CD4-positive, CD25-positive, alpha-beta regulatory T cell (primary cell): ENCODE measurements around the gene PHF12. TPM values are rescaled to one million over a fixed set of nuclear protein-coding genes. Genes with fewer than 3 reads are reported as not detected.

Experiments used
- ATAC-seq, 2 donors: fragments of 150-1000 bp; cut with Tn5 transposase; one replicate each; pipeline ENCODE4 v1.10.0; 2021; ENCODE audit warnings: low read depth in 2 of 2, moderate number of reproducible peaks in 2 of 2, moderate library complexity in 1 of 2
- DNase-seq, 3 donors: peaks; one replicate each; pipeline versions ENCODE4 v3.0.0 to v3.0.0-alpha.2; 2012 to 2022; ENCODE audit warnings: mixed read lengths in 1 of 3
- H3K27ac ChIP-seq: one replicate; pipeline ENCODE4 v1.7.0; 2013; ENCODE audit warnings: mild to moderate bottlenecking, low read length; ENCODE audit not compliant: insufficient read depth, poor library complexity, severe bottlenecking
- H3K27me3 ChIP-seq: one replicate; pipeline ENCODE4 v1.7.0; 2013; ENCODE audit warnings: low read length; ENCODE audit not compliant: control insufficient read depth, insufficient read depth
- H3K36me3 ChIP-seq: one replicate; pipeline ENCODE4 v1.7.0; 2013; ENCODE audit warnings: mild to moderate bottlenecking, low read length, moderate library complexity; ENCODE audit not compliant: control insufficient read depth, insufficient read depth
- H3K4me1 ChIP-seq: 2 replicates; pipeline ENCODE4 v1.7.0; 2013; ENCODE audit warnings: mild to moderate bottlenecking, low read length; ENCODE audit not compliant: insufficient read depth, control insufficient read depth, poor library complexity, severe bottlenecking
- H3K4me3 ChIP-seq: one replicate; pipeline ENCODE4 v1.7.0; 2013; ENCODE audit warnings: low read depth, mild to moderate bottlenecking, low read length, moderate library complexity
- H3K9me3 ChIP-seq, 2 experiments: 1 replicate in 1 of 2; 2 replicates in 1 of 2; pipeline ENCODE4 v1.7.0; 2013; ENCODE audit warnings: low read length in 2 of 2, mild to moderate bottlenecking in 1 of 2, moderate library complexity in 1 of 2; ENCODE audit not compliant: control insufficient read depth in 2 of 2
- H3K27ac Mint-ChIP-seq, 3 donors: one replicate each; pipeline ENCODE4 v1.8.0; 2020 to 2022; ENCODE audit warnings: mild to moderate bottlenecking in 3 of 3, mixed read lengths in 3 of 3, moderate library complexity in 2 of 3
- H3K27me3 Mint-ChIP-seq: one replicate; pipeline ENCODE4 v1.8.0; 2022; ENCODE audit warnings: mild to moderate bottlenecking, mixed read lengths
- H3K36me3 Mint-ChIP-seq: one replicate; pipeline ENCODE4 v1.8.0; 2020; ENCODE audit warnings: mixed read lengths
- H3K4me1 Mint-ChIP-seq, 4 donors: one replicate each; pipeline ENCODE4 v1.8.0; 2020 to 2022; ENCODE audit warnings: mixed read lengths in 4 of 4, mild to moderate bottlenecking in 1 of 4
- H3K4me3 Mint-ChIP-seq, 4 donors: one replicate each; pipeline ENCODE4 v1.8.0; 2020 to 2022; ENCODE audit warnings: mild to moderate bottlenecking in 4 of 4, mixed read lengths in 4 of 4, moderate library complexity in 3 of 4
- H3K9me3 Mint-ChIP-seq, 7 donors: one replicate each; pipeline ENCODE4 v1.8.0; 2020 to 2022; ENCODE audit warnings: mixed read lengths in 7 of 7, mild to moderate bottlenecking in 3 of 7, moderate library complexity in 2 of 7
- polyA plus RNA-seq, 4 donors: library from polyadenylated mRNA; unstranded; fragments of 300-500 nt; fragmentation: Illumina TruSeq; gene quantifications; one replicate each; pipeline ENCODE4 v1.2.3, GENCODE V29; 2021
- total RNA-seq: library from RNA; stranded (reverse); gene quantifications from one replicate; pipeline ENCODE4 v1.2.3, GENCODE V29; 2022

The PHF12 gene
- total and polyA plus RNA-seq, 5 donors from 2014 or later = 5.4 to 200 (median 6.2) TPM

GRCh38 chr17:28950017-28950751, 1.1 kb downstream of the PHF12 start:
- peaks cover 10 to 37% (median 33%) of the 10 kb centered on the region in 4 donors for H3K4me1 Mint-ChIP-seq
- Histone ChIP-seq H3K4me1 (peaks cover 55% of the 10 kb centered on the region), H3K27me3 (no peaks in the 10 kb centered on the region), H3K27ac (peak overlapping the region; percentile 92), H3K4me3 (peak overlapping the region; percentile 80), H3K36me3 (peaks cover 4% of the 10 kb centered on the region), H3K9me3 (no peaks in the 10 kb centered on the region)
- DNase-seq (peak; percentile 53 to 69 (median 60)), ATAC-seq (no peak)
- H3K27ac Mint-ChIP-seq = peak overlapping the region; percentile 95 to 96 (median 96)
- no peaks in the 10 kb centered on the region for H3K9me3 Mint-ChIP-seq
- H3K36me3 Mint-ChIP-seq = peaks cover 14% of the 10 kb centered on the region
- no peaks in the 10 kb centered on the region for H3K27me3 Mint-ChIP-seq
- H3K4me3 Mint-ChIP-seq = peak overlapping the region; percentile 94 to 96 (median 96)

- Histone ChIP-seq H3K27ac (peak overlapping the region; percentile 92), H3K9me3 (no peaks in the 10 kb centered on the region), H3K27me3 (no peaks in the 10 kb centered on the region), H3K4me1 (peaks cover 58% of the 10 kb centered on the region), H3K4me3 (peak overlapping the region; percentile 93), H3K36me3 (peaks cover 10% of the 10 kb centered on the region)
- H3K36me3 Mint-ChIP-seq = peaks cover 19% of the 10 kb centered on the region
- H3K4me1 Mint-ChIP-seq = peaks cover 18 to 45% (median 40%) of the 10 kb centered on the region in 4 donors
- H3K27ac Mint-ChIP-seq = peak overlapping the region; percentile 95 to 96 (median 96)
- DNase-seq (peak; percentile 41 to 65 (median 63)), ATAC-seq (no peak)
- H3K4me3 Mint-ChIP-seq = peak overlapping the region; percentile 94 to 96 (median 96)
- no peaks in the 10 kb centered on the region for H3K9me3 Mint-ChIP-seq
- H3K27me3 Mint-ChIP-seq = no peaks in the 10 kb centered on the region
Observed at GRCh38 chr17:28949185-28950016, 1.9 kb downstream of the PHF12 start.

DNA sequence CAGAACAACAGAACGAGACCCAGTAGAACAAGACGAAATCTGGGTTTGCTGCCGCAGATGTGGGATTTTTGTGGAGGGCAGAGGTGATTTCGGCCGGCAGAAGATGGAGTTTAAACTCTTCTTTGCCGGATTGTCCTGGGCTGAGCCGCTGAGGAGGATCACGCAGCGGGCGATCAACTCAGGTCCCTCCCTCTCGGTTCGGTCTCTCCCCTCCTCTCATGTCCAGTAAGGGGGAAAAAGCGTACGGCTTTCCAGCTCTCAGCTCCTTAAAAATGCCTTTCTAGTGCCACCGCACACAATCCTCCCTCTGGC, 2.5 kb downstream of the PHF12 start:
- H3K36me3 ChIP-seq = peaks cover 12% of the 10 kb centered on the region
- H3K4me1 ChIP-seq = peaks cover 62% of the 10 kb centered on the region
- DNase-seq (peak in 1 of 3 donors; percentile 17), ATAC-seq (no peak)
- Mint-ChIP-seq H3K27ac (peak overlapping the region; percentile 95 to 96 (median 96)), H3K36me3 (peaks cover 19% of the 10 kb centered on the region), H3K4me1 (peaks cover 22 to 50% (median 46%) of the 10 kb centered on the region in 4 donors), H3K9me3 (no peaks in the 10 kb centered on the region), H3K4me3 (peak overlapping the region; percentile 94 to 96 (median 96)), H3K27me3 (no peaks in the 10 kb centered on the region)
- peak overlapping the region; percentile 93 for H3K4me3 ChIP-seq
- H3K27me3 ChIP-seq = no peaks in the 10 kb centered on the region
- H3K27ac ChIP-seq = peak overlapping the region; percentile 92
- no peaks in the 10 kb centered on the region for H3K9me3 ChIP-seq

DNA sequence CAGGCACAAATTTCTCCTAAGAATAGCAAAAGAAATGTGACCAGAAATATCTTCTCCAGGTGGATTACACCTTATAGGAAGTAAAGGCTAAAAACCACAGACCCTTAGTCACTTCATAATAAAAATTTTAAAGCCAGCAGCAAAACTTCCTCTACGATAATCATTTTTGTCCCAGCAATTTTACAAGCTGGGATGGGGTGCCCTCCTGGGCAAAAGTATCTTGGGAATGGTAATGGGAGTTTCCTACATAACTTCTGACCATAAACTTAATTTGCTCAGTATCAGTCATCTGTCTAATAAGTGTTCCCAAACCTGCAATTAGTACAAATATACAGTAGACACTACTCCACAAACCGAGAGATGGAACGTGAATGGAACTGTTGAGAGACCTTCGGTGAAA, 3.0 kb downstream of the PHF12 start:
- peak overlapping the region; percentile 93 for H3K4me3 ChIP-seq
- Mint-ChIP-seq H3K36me3 (peaks cover 24% of the 10 kb centered on the region), H3K4me1 (peaks cover 26 to 55% (median 47%) of the 10 kb centered on the region in 4 donors), H3K27ac (peak overlapping the region; percentile 95 to 96 (median 96)), H3K9me3 (no peaks in the 10 kb centered on the region), H3K4me3 (peak overlapping the region; percentile 94 to 96 (median 96)), H3K27me3 (no peaks in the 10 kb centered on the region)
- H3K4me1 ChIP-seq = peaks cover 64% of the 10 kb centered on the region
- DNase-seq (no peak), ATAC-seq (no peak)
- H3K9me3 ChIP-seq = no peaks in the 10 kb centered on the region
- H3K27ac ChIP-seq = peak overlapping the region; percentile 92
- H3K36me3 ChIP-seq = peaks cover 15% of the 10 kb centered on the region
- H3K27me3 ChIP-seq = no peaks in the 10 kb centered on the region

- peaks cover 19% of the 10 kb centered on the region for H3K36me3 ChIP-seq
- Mint-ChIP-seq H3K36me3 (peaks cover 29% of the 10 kb centered on the region), H3K27ac (peak overlapping the region; percentile 72 to 96 (median 96)), H3K9me3 (no peaks in the 10 kb centered on the region), H3K4me1 (peaks cover 26 to 61% (median 51%) of the 10 kb centered on the region in 4 donors), H3K27me3 (no peaks in the 10 kb centered on the region), H3K4me3 (peak overlapping the region; percentile 94 to 96 (median 96))
- no peaks in the 10 kb centered on the region for H3K9me3 ChIP-seq
- peaks cover 57% of the 10 kb centered on the region for H3K4me1 ChIP-seq
- H3K4me3 ChIP-seq = peak overlapping the region; percentile 93
- no peaks in the 10 kb centered on the region for H3K27me3 ChIP-seq
- no peak for ATAC-seq
- peak in 1 of 3 donors; percentile 16 for DNase-seq
- H3K27ac ChIP-seq = peak overlapping the region; percentile 92
Observed at GRCh38 chr17:28947639-28948038, 3.7 kb downstream of the PHF12 start.

- H3K9me3 Mint-ChIP-seq = no peaks in the 10 kb centered on the region
- Histone ChIP-seq H3K9me3 (no peaks in the 10 kb centered on the region), H3K4me1 (peaks cover 60% of the 10 kb centered on the region), H3K4me3 (peak overlapping the region; percentile 59), H3K27me3 (no peaks in the 10 kb centered on the region), H3K36me3 (peaks cover 22% of the 10 kb centered on the region), H3K27ac (peak overlapping the region; percentile 47)
- DNase-seq (peak in 1 of 3 donors; percentile 16), ATAC-seq (no peak)
- peak overlapping the region; percentile 72 to 96 (median 95) for H3K4me3 Mint-ChIP-seq
- peaks cover 29% of the 10 kb centered on the region for H3K36me3 Mint-ChIP-seq
- H3K27ac Mint-ChIP-seq = peak overlapping the region; percentile 84 to 96 (median 94)
- H3K4me1 Mint-ChIP-seq = peaks cover 32 to 72% (median 55%) of the 10 kb centered on the region in 4 donors
- H3K27me3 Mint-ChIP-seq = no peaks in the 10 kb centered on the region
Observed at GRCh38 chr17:28946239-28946638, 5.1 kb downstream of the PHF12 start.

DNA sequence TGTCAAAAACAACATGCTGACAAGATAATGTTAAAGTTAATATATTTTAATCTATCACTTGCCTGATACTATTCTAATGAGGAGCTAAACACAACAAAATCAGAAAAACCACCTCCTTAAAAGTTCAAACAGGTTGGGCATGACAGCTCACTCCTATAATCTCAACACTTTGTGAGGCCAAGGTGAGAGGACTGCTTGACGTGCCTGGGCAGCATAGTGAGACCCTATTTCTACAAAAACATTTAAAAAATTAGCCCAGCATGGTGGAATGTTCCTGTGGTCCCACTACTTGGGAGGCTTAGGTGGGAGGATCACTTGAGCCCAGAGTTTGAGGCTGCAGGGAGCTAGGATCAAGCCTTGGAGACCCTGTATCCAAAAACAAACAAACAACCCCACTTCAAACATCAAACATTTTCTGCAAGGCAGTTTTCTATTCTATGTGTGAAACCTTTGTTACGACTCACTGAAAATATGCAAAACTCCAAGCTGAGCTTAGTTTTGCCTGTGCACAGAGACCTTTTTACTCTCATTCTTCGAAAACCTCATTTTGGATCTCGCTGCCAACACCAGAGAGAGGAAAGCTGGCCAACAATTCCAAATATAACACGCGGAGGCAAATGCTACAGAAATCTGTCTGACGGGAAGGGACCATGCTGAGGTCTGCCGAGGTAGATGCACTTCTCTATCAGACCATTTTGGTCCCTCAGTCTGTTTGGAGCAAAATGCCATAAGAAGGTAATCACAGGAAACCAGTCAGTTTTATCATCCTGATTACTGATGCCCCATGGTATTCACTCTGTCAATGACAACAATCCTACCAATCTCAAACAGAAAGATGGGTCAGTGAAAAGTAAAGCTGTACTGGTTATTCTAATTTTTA, 6.2 kb downstream of the PHF12 start:
- no peaks in the 10 kb centered on the region for H3K9me3 ChIP-seq
- DNase-seq = no peak
- Mint-ChIP-seq H3K36me3 (peaks cover 33% of the 10 kb centered on the region), H3K27ac (peak overlapping the region; percentile 48 to 96 (median 74)), H3K27me3 (no peaks in the 10 kb centered on the region), H3K4me1 (peaks cover 42 to 83% (median 64%) of the 10 kb centered on the region in 4 donors), H3K4me3 (peak overlapping the region; percentile 14 to 96 (median 91)), H3K9me3 (no peaks in the 10 kb centered on the region)
- no peak for ATAC-seq
- H3K4me3 ChIP-seq = peak overlapping the region; percentile 42
- H3K4me1 ChIP-seq = peaks cover 70% of the 10 kb centered on the region
- H3K36me3 ChIP-seq = peaks cover 31% of the 10 kb centered on the region
- no peak overlapping the region for H3K27ac ChIP-seq
- no peaks in the 10 kb centered on the region for H3K27me3 ChIP-seq
